HG02642 (cell line): ENCODE data around the gene LRRC55.
"Not testable (repeated sequence)": the region's sequence is repeated elsewhere in the genome, so short reads cannot be mapped to it uniquely, and the experiment has no call there.

Experiments
- ATAC-seq: cut with Tn5 transposase; IDR thresholded peaks from one replicate; pipeline ENCODE4 v1.9.1; 2021; ENCODE audit warnings: mild to moderate bottlenecking; ENCODE audit not compliant: unreplicated experiment, poor library complexity

LRRC55 gene

GRCh38 chr11:57160665-57161064 is 21.1 kb upstream of the LRRC55 start:
- no peak for ATAC-seq

- no peak for ATAC-seq
Observed at GRCh38 chr11:57161351-57161750, 20.4 kb upstream of the LRRC55 start.

DNA sequence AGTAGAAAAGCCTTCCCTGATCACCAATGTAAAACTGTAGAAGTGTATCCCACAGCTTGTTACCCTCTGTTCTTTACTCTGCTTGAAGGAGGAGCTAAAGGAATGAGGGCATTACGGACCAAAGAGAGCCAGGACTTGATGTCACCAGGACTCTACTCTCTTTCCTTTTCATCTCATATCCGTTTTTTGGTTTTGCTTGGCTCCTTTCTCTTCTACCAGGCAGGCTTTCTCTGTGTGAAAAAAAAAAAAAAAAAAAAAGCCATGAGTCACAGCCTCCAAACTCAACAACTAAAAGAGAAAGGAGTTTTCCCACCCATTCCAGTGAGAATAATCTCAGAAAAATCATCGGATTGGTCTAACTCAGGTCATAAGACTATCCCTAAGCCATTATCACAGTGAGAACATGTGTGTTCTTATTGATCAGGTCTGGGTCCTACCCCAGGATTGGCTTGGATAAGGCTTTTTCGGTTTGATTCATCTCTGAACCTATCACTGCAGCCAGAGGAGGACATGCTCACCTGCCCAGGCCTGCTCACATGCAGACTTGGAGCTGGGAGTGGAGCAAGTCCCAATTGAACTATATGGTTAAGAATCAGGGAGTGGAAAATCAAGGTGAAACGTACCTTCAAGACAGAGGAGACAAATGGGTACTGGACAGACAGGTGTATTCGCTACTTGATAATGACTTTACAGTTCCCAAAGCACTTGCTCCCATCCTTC is 19.4 kb upstream of the LRRC55 start:
- ATAC-seq = no peak

DNA sequence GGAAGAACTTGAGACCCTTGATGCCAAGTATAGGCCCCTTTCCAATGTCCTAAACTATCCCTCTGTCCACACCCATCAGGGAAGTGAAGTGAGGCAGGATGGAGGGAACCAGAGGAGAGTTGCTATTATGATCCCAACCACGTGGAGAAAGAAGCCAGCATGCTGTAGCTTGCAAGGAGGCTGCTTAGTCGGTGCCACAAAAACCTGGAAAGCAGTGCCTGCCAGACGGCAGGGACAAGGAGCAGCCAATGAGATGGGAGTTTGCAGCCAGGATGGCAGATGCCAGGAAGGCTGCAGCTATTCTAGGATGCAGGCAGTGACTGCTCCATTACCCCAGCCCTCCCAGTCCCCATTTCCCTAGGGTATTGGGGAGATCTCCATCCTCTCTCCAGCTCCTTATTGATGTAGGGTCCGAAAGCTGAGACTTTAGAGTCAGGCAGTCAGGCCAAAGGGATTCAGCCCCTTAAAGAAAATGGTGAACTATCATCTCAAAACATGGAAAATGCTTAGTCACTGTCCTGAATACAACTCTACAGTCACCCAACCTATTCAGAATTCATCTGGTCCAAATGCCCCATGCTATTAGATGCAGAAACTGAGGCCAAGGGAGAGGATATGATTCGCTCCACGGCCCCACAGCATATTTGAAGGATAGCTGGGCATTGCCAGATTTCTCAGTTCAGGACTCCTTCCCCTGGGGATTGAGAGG is 18.4 kb upstream of the LRRC55 start:
- ATAC-seq = no peak

DNA sequence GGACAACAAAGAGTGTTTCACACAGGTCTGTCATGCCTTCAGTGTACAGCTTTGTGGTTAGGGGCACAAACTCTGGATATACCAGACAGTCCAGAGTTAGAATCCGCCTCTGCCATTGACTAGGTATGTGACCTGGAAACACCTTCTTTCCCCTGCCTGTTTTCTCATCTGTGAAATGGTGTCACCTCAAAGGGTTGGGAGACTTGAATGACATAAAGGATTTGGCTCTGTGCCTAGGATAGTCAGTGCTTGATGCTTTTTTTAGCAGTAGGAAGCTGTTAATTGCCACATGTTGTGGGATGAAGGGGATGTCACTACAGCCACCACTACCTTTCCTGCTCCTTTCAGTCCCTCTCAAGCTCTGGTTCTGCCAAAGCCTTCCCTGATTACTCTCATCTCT is 17.4 kb upstream of the LRRC55 start:
- no peak for ATAC-seq

DNA sequence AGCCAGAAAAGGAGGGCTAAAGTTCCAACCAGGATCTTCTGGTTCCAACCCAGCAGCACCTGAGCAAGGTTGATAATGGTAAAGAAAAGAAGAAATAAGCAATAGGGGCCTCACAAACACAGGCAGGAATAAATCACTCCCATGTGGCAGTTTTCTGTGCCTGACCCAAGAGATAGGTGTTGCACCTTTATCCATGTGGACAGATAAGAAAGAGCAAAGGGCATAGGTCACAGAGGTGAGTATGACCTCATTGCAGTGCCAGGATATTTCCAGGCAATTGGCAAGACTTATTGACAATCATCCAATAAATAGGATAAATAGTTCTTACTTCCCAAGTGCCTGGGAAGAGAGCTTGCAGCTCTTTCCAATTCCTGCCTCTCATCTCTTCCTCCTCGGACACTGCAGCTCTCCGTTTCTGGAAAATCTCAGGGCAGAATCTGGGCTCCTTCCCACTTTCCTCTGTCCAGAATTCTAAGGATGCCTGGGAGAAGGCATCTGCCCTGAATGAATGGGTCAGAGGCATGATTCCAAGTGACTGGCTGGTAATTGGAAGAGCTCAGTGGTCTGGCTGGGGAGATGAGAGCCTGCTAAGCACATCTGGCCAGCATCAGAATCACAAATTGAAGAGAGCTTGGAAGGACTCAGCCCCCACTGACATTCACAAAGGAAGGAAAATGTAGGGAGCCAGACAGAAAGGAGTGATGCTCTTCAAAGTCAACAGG is 14.5 kb upstream of the LRRC55 start:
- no peak for ATAC-seq

GRCh38 chr11:57169732-57170313 is 11.9 kb upstream of the LRRC55 start:
- not testable (repeated sequence) for ATAC-seq

DNA sequence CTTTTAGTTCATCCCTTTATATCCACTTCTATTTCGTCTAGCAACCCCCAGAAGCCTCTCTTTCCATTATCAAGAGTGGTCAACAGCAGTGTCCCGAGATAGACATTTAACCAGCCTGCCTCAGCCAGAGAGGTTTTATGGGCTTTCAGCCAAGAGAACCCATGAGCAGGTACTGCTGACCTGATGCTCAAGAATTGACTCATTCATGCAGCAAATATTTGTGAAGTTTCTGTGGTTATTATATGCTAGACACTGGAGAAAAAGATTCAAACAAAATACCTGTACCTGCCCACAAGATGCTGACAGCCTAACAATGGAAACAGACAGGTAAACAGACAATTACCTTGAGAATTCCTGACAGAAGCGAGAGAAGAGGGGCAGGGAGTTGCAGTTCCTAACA is 9.7 kb upstream of the LRRC55 start:
- ATAC-seq = no peak

- ATAC-seq = no peak
Observed at GRCh38 chr11:57174656-57175055, 7.1 kb upstream of the LRRC55 start.

GRCh38 chr11:57175478-57175877 is 6.3 kb upstream of the LRRC55 start:
- ATAC-seq = no peak

DNA sequence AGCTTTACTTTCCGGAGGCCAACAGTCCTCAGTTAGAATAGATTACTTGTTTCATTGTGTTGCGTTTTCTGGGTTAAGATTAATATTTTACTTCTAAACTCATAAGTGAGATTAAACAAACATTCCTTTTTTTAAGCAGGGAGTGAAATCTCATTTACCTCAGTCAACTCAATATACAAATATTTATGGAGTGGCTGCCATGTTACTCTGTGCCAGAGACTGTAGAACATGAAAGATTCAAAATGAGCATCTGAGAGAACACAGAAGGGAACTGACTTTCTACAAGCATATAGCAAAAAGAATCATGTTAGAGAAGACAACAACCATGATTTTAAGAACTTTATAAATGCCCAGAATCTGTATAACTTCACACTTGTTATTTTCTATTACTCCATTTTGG is 3.4 kb upstream of the LRRC55 start:
- no peak for ATAC-seq

GRCh38 chr11:57179681-57180080 is 2.1 kb upstream of the LRRC55 start:
- no peak for ATAC-seq

GRCh38 chr11:57180081-57180561 is 1.6 kb upstream of the LRRC55 start:
- no peak for ATAC-seq

- ATAC-seq = no peak
Observed at GRCh38 chr11:57180964-57181363, 789 bp upstream of the LRRC55 start.

- no peak for ATAC-seq
Observed at GRCh38 chr11:57182896-57183295, 1.1 kb downstream of the LRRC55 start.

- no peak for ATAC-seq
Observed at GRCh38 chr11:57190548-57190947, 8.8 kb downstream of the LRRC55 start.

GRCh38 chr11:57191311-57192219 is 9.8 kb downstream of the LRRC55 start:
- no peak for ATAC-seq

GRCh38 chr11:57192316-57192715 is 10.6 kb downstream of the LRRC55 start:
- no peak for ATAC-seq

GRCh38 chr11:57196596-57196995 is 14.8 kb downstream of the LRRC55 start:
- ATAC-seq = no peak

DNA sequence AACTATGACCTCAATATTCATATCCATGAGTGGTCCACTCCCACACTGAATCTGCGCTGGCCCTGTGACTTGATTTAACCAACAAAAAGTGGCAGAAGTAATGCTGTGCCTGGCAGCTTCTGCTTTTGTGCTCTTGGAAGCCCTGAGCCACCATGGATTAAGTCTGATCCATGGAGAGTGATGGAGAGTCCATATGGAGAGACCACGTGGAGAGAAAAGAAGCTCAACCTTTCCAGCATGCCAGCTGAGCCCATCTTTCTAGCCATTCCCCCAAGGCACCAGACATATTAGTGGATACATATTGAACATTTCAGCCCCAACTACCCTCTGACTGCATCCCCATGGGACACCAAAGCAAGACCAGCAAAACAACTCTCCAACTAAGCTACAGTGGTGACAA is 16.0 kb downstream of the LRRC55 start:
- ATAC-seq = no peak
